Liver (tissue), 3 donors: ENCODE measurements around the gene DDX4.

Experiments used
- ATF3 ChIP-seq: IDR thresholded peaks from 2 replicates; pipeline ENCODE4 v1.6.1; 2016; ENCODE audit warnings: antibody characterized with exemption
- CTCF ChIP-seq: fragments of 150-350 bp; IDR thresholded peaks from 2 replicates; pipeline ENCODE4 v1.5.1; 2017; ENCODE audit warnings: improper control_type of control experiment, low read depth, low read length; ENCODE audit not compliant: missing input control
- EGR1 ChIP-seq, 2 donors: IDR thresholded peaks; 2 replicates each; pipeline ENCODE4 v1.6.1; 2016 to 2018; ENCODE audit warnings: antibody characterized with exemption in 2 of 2, low read depth in 2 of 2
- GABPA ChIP-seq, 2 donors: IDR thresholded peaks in 1 of 2; conservative IDR thresholded peaks in 1 of 2; 2 replicates each; pipeline ENCODE4 v1.6.1; 2016; ENCODE audit warnings: antibody characterized with exemption in 2 of 2, mild to moderate bottlenecking in 1 of 2, moderate library complexity in 1 of 2
- MAX ChIP-seq: IDR thresholded peaks from 2 replicates; pipeline ENCODE4 v1.6.1; 2016; ENCODE audit warnings: antibody characterized with exemption
- RAD21 ChIP-seq, 2 donors: IDR thresholded peaks; 2 replicates each; pipeline ENCODE4 v1.6.1; 2016; ENCODE audit warnings: antibody characterized with exemption in 2 of 2, mild to moderate bottlenecking in 2 of 2
- REST ChIP-seq: IDR thresholded peaks from 2 replicates; pipeline ENCODE4 v1.6.1; 2016; ENCODE audit warnings: antibody characterized with exemption, mild to moderate bottlenecking
- TAF1 ChIP-seq: conservative IDR thresholded peaks from 2 replicates; pipeline ENCODE4 v1.6.1; 2016; ENCODE audit warnings: antibody characterized with exemption, mild to moderate bottlenecking
- donor health status: healthy.
- donor health status: healthy.

GRCh38 chr5:55706230-55706629, 31.6 kb upstream of the DDX4 start:
- TF ChIP-seq GABPA (IDR thresholded peaks at IDR 0.05 in 1 of 2, conservative IDR thresholded peaks at IDR 0.05 in 1 of 2) (no peak), MAX (no peak), CTCF (no peak), TAF1 (no peak), ATF3 (no peak), REST (no peak), RAD21 (IDR thresholded peaks at IDR 0.05) (no peak), EGR1 (IDR thresholded peaks at IDR 0.05; ENCODE audit: low read depth in 2 of 2) (no peak)
